NOMO-1 (cell line): ENCODE measurements around the gene SPEN.
"Not testable (repeated sequence)": the region's sequence is repeated elsewhere in the genome, so short reads cannot be mapped to it uniquely, and the experiment has no call there.

Source experiments
- DNase-seq, 2 experiments: peaks; one replicate each; lab custom pipeline; 2025; ENCODE audit not compliant: unreplicated experiment in 2 of 2; lab: John Stamatoyannopoulos, UW

SPEN gene

GRCh38 chr1:15833069-15833679, 14.3 kb upstream of the SPEN start:
- peak; percentile 66 to 78 for DNase-seq

GRCh38 chr1:15833842-15834405, 13.6 kb upstream of the SPEN start:
- DNase-seq, result no peak

- DNase-seq, result peak; percentile 90 to 91
Observed at GRCh38 chr1:15834406-15835204, 12.9 kb upstream of the SPEN start.

GRCh38 chr1:15835205-15835740, 12.2 kb upstream of the SPEN start:
- peak; percentile 45 to 50 for DNase-seq

GRCh38 chr1:15835741-15836510, 11.6 kb upstream of the SPEN start:
- peak; percentile 98 to 99 for DNase-seq

- DNase-seq, result not testable (repeated sequence)
Observed at GRCh38 chr1:15836511-15836771, 11.1 kb upstream of the SPEN start.

- DNase-seq, result peak; percentile 71 to 79
Observed at GRCh38 chr1:15836772-15837669, 10.5 kb upstream of the SPEN start.

GRCh38 chr1:15837931-15838330, 9.6 kb upstream of the SPEN start:
- DNase-seq, result no peak

- DNase-seq, result no peak
Observed at GRCh38 chr1:15838721-15839120, 8.8 kb upstream of the SPEN start.

GRCh38 chr1:15843826-15844572, 3.5 kb upstream of the SPEN start:
- no peak for DNase-seq

GRCh38 chr1:15846056-15846455, 1.5 kb upstream of the SPEN start:
- not testable (repeated sequence) for DNase-seq

- DNase-seq, result no peak
Observed at GRCh38 chr1:15847893-15848142, 311 bp downstream of the SPEN start.

- peak; percentile 29 to 39 for DNase-seq
Observed at GRCh38 chr1:15848143-15848928, 829 bp downstream of the SPEN start.

- DNase-seq, result peak; percentile 53 to 70
Observed at GRCh38 chr1:15848929-15849774, 1.6 kb downstream of the SPEN start.

- DNase-seq, result peak; percentile 50 to 54
Observed at GRCh38 chr1:15849775-15850324, 2.3 kb downstream of the SPEN start.

GRCh38 chr1:15850471-15851001, 3.0 kb downstream of the SPEN start:
- no peak for DNase-seq

GRCh38 chr1:15851210-15852035, 3.9 kb downstream of the SPEN start:
- no peak for DNase-seq
